GM23248 (cell line): ENCODE measurements around the gene GRIK3. TPM values are rescaled to one million over a fixed set of nuclear protein-coding genes. Genes with fewer than 3 reads are reported as not detected.

Experiments used
- DNase-seq: peaks from one replicate; pipeline ENCODE4 v3.0.0-alpha.2; 2015
- H2AFZ ChIP-seq: fragments of 200-600 bp; sonication (generic); 2 replicates; pipeline ENCODE4 v1.6.1; 2016; ENCODE audit warnings: antibody characterized with exemption
- H3F3A ChIP-seq: fragments of 200-600 bp; sonication (generic); 2 replicates; pipeline ENCODE4 v1.6.1; 2016; ENCODE audit warnings: mild to moderate bottlenecking, antibody characterized with exemption, mixed run types; ENCODE audit not compliant: insufficient read depth
- H3K27ac ChIP-seq: fragments of 200-600 bp; sonication (generic); 2 replicates; pipeline ENCODE4 v1.5.1; 2016; ENCODE audit warnings: mild to moderate bottlenecking
- H3K27me3 ChIP-seq: fragments of 200-600 bp; sonication (generic); replicated peaks from 2 replicates; pipeline ENCODE4 v1.6.1; 2016; ENCODE audit warnings: mild to moderate bottlenecking; ENCODE audit not compliant: insufficient read depth
- H3K36me3 ChIP-seq: fragments of 200-600 bp; sonication (generic); 2 replicates; pipeline ENCODE4 v1.6.1; 2016; ENCODE audit warnings: low read depth, mild to moderate bottlenecking
- H3K4me1 ChIP-seq: fragments of 200-600 bp; sonication (generic); 2 replicates; pipeline ENCODE4 v1.6.1; 2016; ENCODE audit warnings: mild to moderate bottlenecking; ENCODE audit not compliant: insufficient read depth
- H3K4me2 ChIP-seq: fragments of 200-600 bp; sonication (generic); one replicate; pipeline ENCODE4 v1.6.1; 2016; ENCODE audit warnings: mild to moderate bottlenecking; ENCODE audit not compliant: unreplicated experiment
- H3K4me3 ChIP-seq: fragments of 200-600 bp; sonication (generic); 2 replicates; pipeline ENCODE4 v1.5.1; 2016; ENCODE audit warnings: mild to moderate bottlenecking
- H3K79me2 ChIP-seq: fragments of 200-600 bp; sonication (generic); 2 replicates; pipeline ENCODE4 v1.6.1; 2016; ENCODE audit warnings: mild to moderate bottlenecking; ENCODE audit not compliant: insufficient read depth
- H3K9ac ChIP-seq: fragments of 200-600 bp; sonication (generic); 2 replicates; pipeline ENCODE4 v1.6.1; 2016; ENCODE audit warnings: mild to moderate bottlenecking
- H3K9me2 ChIP-seq: fragments of 200-600 bp; sonication (generic); 2 replicates; pipeline ENCODE4 v1.6.1; 2016; ENCODE audit warnings: mixed run types, mild to moderate bottlenecking, moderate library complexity; ENCODE audit not compliant: insufficient read depth
- H3K9me3 ChIP-seq: fragments of 200-600 bp; sonication (generic); one replicate; pipeline ENCODE4 v1.6.1; 2017; ENCODE audit warnings: low read depth
- H4K20me1 ChIP-seq: fragments of 200-600 bp; sonication (generic); 2 replicates; pipeline ENCODE4 v1.6.0; 2016; ENCODE audit not compliant: insufficient read depth
- EZH2 ChIP-seq: fragments of 200-600 bp; sonication (generic); IDR thresholded peaks from 2 replicates; pipeline ENCODE4 v1.6.1; 2018; ENCODE audit warnings: antibody characterized with exemption, mild to moderate bottlenecking; ENCODE audit not compliant: insufficient read depth, poor library complexity, severe bottlenecking
- EZH2phosphoT487 ChIP-seq: fragments of 200-600 bp; sonication (generic); IDR thresholded peaks from 2 replicates; pipeline ENCODE4 v1.6.1; 2018; ENCODE audit warnings: antibody characterized with exemption, moderate library complexity, mild to moderate bottlenecking, low read depth; ENCODE audit not compliant: insufficient read depth
- WGBS, 2 experiments: methylation state at CpG; one replicate each; pipeline ENCODE4 v1.1.6; 2015 to 2017; ENCODE audit warnings: low lambda C conversion rate in 2 of 2, low coverage in 1 of 2; ENCODE audit errors: missing lambda C conversion rate in 2 of 2; 5-methylcytosine and 5-hydroxymethylcytosine counted together
- in situ Hi-C: fragments of 300-500 bp; cut with MboI; formaldehyde crosslinking; loops from 2 replicates; pipeline ENCODE4 v1.15.0; 2020
- polyA plus RNA-seq: library from polyadenylated mRNA; unstranded; fragments of >200 nt; fragmentation: Nextera tagmentation; extraction: Ambion mirVana; gene quantifications from 2 replicates; pipeline ENCODE4 v1.2.1, GENCODE V29; 2016
- total RNA-seq: library from RNA; depleted of rRNA; stranded (reverse); fragments of >200 nt; shearing (Covaris generic); gene quantifications from 2 replicates; pipeline ENCODE4 v1.2.3, GENCODE V29; 2014

GRIK3 gene
- total and polyA plus RNA-seq, 2 experiments from 2014 or later: not detected

DNA sequence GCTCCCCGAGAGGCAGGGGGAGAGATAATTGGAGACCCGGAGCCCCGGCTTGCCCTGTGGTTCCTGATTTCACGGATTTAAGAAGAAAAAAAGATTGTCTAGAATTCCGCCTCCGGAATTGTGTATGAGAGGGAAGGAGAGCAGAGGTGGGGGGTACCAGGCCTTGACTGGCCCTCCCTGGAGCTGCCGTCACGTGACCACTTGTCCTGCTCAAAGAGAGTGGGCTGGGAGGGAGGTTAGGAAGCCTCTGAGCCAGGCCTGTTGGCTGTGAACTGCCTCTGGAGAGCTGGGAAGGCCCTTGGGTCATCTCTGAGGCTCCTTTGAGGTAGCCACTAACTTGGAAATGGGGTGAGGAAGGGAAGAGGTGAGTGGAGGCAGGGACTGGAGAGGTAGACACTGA, 106.5 kb downstream of the GRIK3 start:
- no peaks in the 10 kb centered on the region for H3K9me2 ChIP-seq
- no peak for DNase-seq
- no peak overlapping the region for H2AFZ ChIP-seq
- H3K9ac ChIP-seq: no peak overlapping the region
- no peaks in the 10 kb centered on the region for H3K27me3 ChIP-seq
- H3K79me2 ChIP-seq: no peaks in the 10 kb centered on the region
- H3K4me3 ChIP-seq: no peak overlapping the region
- no peak overlapping the region for H3K4me2 ChIP-seq
- TF ChIP-seq EZH2 (no peak), EZH2phosphoT487 (no peak)
- H3K27ac ChIP-seq: no peak overlapping the region
- H3K36me3 ChIP-seq: no peaks in the 10 kb centered on the region
- H3F3A ChIP-seq: no peaks in the 10 kb centered on the region
- no peaks in the 10 kb centered on the region for H4K20me1 ChIP-seq
- no peaks in the 10 kb centered on the region for H3K4me1 ChIP-seq
- H3K9me3 ChIP-seq: no peaks in the 10 kb centered on the region
- 42 to 49% methylated on average over 8 of the region's 8 CpGs for WGBS, 2 experiments
- in situ Hi-C loops: no loop called here

GRCh38 chr1:36925251-36925650, 109.1 kb downstream of the GRIK3 start:
- no peak overlapping the region for H3K9ac ChIP-seq
- 21 to 23% methylated on average over 7 of the region's 7 CpGs for WGBS, 2 experiments
- H3K9me2 ChIP-seq: no peaks in the 10 kb centered on the region
- in situ Hi-C loops: no loop called here
- no peak overlapping the region for H3K27ac ChIP-seq
- no peaks in the 10 kb centered on the region for H3K27me3 ChIP-seq
- no peaks in the 10 kb centered on the region for H3F3A ChIP-seq
- no peaks in the 10 kb centered on the region for H3K4me1 ChIP-seq
- no peaks in the 10 kb centered on the region for H3K9me3 ChIP-seq
- H3K36me3 ChIP-seq: no peaks in the 10 kb centered on the region
- no peak overlapping the region for H2AFZ ChIP-seq
- H4K20me1 ChIP-seq: no peaks in the 10 kb centered on the region
- no peak for DNase-seq
- H3K4me3 ChIP-seq: no peak overlapping the region
- no peak overlapping the region for H3K4me2 ChIP-seq
- no peaks in the 10 kb centered on the region for H3K79me2 ChIP-seq
- TF ChIP-seq EZH2phosphoT487 (no peak), EZH2 (no peak)

DNA sequence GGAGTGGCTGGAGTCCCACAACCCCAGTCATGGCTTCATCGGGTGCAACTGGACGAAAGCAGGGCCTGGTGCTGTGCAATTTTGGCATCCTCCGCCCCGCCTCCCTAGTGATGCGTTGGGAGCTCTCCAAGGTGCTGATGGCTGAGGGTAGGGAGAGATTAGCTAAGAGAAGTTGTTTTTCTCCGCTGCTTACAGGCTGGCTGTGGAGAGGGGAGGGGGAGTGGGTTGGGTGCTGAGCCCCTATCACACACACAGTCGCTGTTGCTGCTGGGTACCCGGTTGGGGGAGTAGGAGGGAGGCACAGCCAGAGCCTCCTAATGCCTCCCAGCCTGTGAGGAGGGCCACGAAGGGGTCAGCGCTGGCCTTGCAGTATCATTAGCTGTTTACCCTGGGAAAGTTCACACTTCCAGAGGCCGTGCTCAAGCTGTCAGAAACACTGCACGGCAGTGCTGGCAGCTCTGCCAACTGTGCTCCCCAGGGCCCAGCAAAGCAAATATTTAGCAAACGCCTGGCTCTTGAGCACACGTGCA, 110.0 kb downstream of the GRIK3 start:
- peak; percentile 58 for DNase-seq
- Histone ChIP-seq H3K36me3 (no peaks in the 10 kb centered on the region), H2AFZ (no peak overlapping the region), H3K4me1 (no peaks in the 10 kb centered on the region), H3K9ac (no peak overlapping the region), H4K20me1 (no peaks in the 10 kb centered on the region), H3K4me3 (no peak overlapping the region), H3K79me2 (no peaks in the 10 kb centered on the region), H3K4me2 (no peak overlapping the region), H3K27me3 (no peaks in the 10 kb centered on the region), H3K27ac (no peak overlapping the region), H3K9me3 (no peaks in the 10 kb centered on the region), H3K9me2 (no peaks in the 10 kb centered on the region), H3F3A (no peaks in the 10 kb centered on the region)
- 11 to 12% methylated on average over 14 of the region's 14 CpGs for WGBS, 2 experiments
- in situ Hi-C loops: no loop called here
- no peak for TF ChIP-seq EZH2phosphoT487
- no peak for TF ChIP-seq EZH2

DNA sequence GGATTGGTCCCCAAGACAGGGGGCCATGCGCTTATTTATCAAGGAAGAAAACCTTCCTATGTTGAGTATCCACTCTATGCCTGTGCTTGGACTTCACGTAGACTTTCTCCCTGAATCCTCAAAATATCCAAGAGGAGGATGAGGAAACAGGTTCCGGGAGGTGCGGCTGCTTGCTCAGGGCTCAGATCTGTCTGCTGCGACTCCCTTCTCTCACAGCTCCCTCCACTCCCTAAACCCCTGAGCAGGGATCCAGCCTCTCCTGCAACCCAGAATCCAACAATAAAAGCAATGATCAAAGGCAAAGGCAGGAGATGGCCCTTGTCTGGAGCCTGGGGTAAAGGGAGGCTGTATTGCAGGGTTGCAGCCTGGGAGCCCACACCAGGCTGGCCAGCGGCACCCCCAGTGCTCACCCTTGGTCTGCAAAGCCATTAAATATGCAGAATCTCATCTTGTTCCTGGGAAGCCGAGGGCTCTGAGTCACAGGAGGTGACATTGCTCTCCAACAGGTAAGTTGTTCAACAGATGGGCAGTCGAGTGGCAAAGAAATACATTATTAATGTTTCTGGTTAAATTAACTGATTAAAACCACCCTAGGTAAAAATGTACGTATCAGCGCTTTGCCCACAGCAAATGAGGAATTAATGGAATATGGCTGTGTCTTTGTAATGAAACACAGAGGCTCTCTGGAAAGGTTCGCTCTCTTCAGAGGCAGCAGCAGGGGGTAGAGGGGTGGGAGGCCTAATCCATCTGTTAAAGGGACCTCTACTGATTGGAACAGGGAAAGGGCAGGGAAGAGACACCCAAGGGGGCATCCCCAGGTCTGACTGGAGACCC, 111.5 kb downstream of the GRIK3 start:
- no peak overlapping the region for H2AFZ ChIP-seq
- no peak overlapping the region for H3K4me3 ChIP-seq
- H3K9me3 ChIP-seq: no peaks in the 10 kb centered on the region
- no peak overlapping the region for H3K9ac ChIP-seq
- H4K20me1 ChIP-seq: no peaks in the 10 kb centered on the region
- no peaks in the 10 kb centered on the region for H3K4me1 ChIP-seq
- 10 to 12% methylated on average over 11 of the region's 11 CpGs for WGBS, 2 experiments
- H3F3A ChIP-seq: no peaks in the 10 kb centered on the region
- no peak for DNase-seq
- no peaks in the 10 kb centered on the region for H3K9me2 ChIP-seq
- no peak overlapping the region for H3K27ac ChIP-seq
- in situ Hi-C loops: no loop called here
- no peaks in the 10 kb centered on the region for H3K79me2 ChIP-seq
- no peak overlapping the region for H3K4me2 ChIP-seq
- no peaks in the 10 kb centered on the region for H3K36me3 ChIP-seq
- no peaks in the 10 kb centered on the region for H3K27me3 ChIP-seq
- TF ChIP-seq EZH2 (no peak), EZH2phosphoT487 (no peak)

DNA sequence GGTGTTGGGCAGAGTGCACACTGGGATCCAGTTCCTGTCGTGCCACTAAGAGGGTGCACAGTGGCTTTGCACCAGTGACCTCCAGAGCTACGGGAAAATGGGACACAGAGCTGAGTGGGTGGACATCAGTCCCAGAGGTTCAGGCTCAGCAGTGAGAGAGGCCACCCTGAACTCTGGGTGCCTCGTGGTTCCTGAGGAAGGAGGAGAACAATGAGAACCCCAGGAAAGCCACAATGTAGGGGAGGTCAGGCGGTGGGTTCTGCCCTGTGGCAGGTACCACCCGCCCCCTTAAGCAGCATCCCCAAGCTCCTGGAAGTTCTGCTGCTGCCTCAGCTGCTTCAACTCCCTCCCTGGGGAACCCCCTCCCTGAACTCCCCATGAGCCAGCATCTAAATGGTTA, 112.2 kb downstream of the GRIK3 start:
- Histone ChIP-seq H3K79me2 (no peaks in the 10 kb centered on the region), H3K9me3 (no peaks in the 10 kb centered on the region), H4K20me1 (no peaks in the 10 kb centered on the region), H3K36me3 (no peaks in the 10 kb centered on the region), H3K4me2 (no peak overlapping the region), H3K4me3 (no peak overlapping the region), H3K9me2 (no peaks in the 10 kb centered on the region), H3F3A (no peaks in the 10 kb centered on the region), H3K4me1 (no peaks in the 10 kb centered on the region), H3K27me3 (no peaks in the 10 kb centered on the region), H2AFZ (no peak overlapping the region), H3K27ac (no peak overlapping the region), H3K9ac (no peak overlapping the region)
- no peak for TF ChIP-seq EZH2phosphoT487
- TF ChIP-seq EZH2: no peak
- no peak for DNase-seq
- 3 to 11% methylated on average over 5 of the region's 5 CpGs for WGBS, 2 experiments
- in situ Hi-C loops: no loop called here
